DMS153 treated with DMSO at 0.1 percent for 48 hours (cell line): Measurements from ENCODE around the gene WNT6.

Experiments
- DNase-seq: peaks from one replicate; lab custom pipeline; 2025; ENCODE audit not compliant: unreplicated experiment; lab: John Stamatoyannopoulos, UW

Gene WNT6

DNA sequence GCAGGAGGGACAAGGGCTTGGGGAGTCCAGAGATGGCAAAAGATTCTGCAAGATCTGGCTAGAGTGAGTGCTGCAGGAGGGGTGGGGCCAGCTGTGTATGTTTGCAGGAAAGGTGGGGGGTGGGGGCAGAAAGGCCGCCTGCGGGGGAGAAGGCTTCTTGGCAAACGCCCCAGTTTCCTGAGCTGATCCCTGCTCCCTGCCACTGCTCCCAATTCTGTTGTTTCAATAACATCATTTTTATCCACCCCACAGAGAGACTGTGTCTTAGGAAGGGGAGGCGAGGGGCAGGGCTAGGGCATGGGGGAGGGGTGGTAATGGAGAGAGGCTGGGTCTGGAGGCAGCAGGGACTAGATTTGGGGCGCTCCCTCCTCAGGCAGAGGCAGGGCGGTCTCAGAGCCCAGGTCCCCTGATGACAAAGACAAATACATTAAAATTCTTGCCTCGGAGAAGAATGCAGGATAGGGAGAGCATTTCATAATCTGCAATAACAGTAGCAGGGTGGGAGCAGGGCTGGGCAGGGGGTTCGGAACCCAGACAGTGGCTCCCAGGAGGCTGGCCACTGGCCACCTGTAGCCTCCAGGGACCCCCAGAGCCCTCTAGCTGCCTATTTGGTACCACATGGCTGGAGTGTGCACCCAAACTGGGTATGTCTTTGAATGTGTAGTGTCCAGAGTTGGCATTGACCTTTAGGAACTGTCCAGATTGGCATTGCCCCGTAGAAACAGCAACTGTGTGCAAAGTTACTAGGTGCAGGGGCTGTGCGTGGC, 2.1 kb upstream of the WNT6 start:
- no peak for DNase-seq

- DNase-seq: no peak
Observed at GRCh38 chr2:218858138-218858445, 1.5 kb upstream of the WNT6 start.

- no peak for DNase-seq
Observed at GRCh38 chr2:218858671-218859555, 692 bp upstream of the WNT6 start.

DNA sequence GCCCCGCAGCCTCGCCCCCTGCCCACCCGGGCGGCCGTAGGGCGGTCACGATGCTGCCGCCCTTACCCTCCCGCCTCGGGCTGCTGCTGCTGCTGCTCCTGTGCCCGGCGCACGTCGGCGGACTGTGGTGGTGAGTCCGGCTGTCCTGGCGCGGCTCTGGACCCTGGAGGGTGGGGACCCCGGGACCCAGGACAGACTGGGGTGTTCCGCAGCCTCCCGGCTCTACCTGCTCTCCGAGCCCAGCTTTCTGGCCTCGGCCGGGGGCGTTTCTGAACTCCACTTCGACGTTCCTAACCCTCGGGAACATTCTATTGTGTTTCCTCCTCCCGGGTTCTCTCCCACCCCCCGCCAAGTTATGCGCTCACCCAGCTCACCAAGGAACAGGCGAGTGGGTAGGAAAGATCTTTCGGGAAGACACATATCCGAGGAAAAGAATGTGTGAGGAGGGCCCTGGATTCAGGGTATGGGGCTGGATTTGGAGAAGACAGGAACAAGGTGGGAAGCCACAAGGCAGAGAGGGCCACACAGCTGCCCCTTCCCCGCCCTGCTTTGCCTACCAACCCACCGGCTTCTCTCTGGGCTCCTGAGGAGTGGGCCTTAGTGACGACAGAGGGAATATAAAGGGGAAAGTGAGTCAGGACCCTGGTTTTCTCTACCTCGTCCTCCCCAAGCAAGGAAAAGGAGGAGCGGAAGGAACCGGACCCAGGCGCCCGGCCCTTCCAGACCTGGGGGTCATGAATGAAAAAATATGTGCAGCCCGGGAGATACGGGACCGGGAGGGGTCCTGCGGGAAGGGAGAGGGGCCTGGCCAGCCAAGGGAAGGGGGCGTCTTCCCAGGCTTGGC, 605 bp downstream of the WNT6 start:
- DNase-seq: no peak

DNA sequence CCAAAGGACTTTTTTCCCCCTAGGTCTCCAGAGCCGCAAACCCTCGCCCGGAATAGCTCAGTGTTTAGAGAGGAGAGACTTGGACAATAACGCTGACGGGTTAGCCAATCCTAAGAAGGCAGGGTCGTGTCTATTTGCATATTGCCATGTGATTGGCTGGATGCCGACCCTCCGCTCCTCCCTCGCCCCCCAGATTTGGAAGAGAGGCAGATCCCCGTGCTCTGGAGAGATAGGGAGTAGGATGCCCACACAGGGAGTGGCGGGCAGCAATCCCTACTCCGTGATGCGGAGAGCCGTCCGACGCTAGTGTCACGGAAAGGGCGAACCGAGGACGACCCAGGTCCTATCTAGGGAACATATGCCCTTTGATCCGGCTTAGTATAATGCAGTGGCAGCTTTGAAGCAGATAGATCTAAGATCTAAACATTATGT, 1.4 kb downstream of the WNT6 start:
- peak; percentile 17 for DNase-seq

- no peak for DNase-seq
Observed at GRCh38 chr2:218861645-218862318, 2.2 kb downstream of the WNT6 start.

GRCh38 chr2:218863021-218863520, 3.5 kb downstream of the WNT6 start:
- DNase-seq: no peak

- DNase-seq: no peak
Observed at GRCh38 chr2:218865396-218865795, 5.8 kb downstream of the WNT6 start.

- no peak for DNase-seq
Observed at GRCh38 chr2:218865999-218866398, 6.4 kb downstream of the WNT6 start.

GRCh38 chr2:218867900-218868299, 8.3 kb downstream of the WNT6 start:
- no peak for DNase-seq

GRCh38 chr2:218869064-218869463, 9.5 kb downstream of the WNT6 start:
- no peak for DNase-seq

DNA sequence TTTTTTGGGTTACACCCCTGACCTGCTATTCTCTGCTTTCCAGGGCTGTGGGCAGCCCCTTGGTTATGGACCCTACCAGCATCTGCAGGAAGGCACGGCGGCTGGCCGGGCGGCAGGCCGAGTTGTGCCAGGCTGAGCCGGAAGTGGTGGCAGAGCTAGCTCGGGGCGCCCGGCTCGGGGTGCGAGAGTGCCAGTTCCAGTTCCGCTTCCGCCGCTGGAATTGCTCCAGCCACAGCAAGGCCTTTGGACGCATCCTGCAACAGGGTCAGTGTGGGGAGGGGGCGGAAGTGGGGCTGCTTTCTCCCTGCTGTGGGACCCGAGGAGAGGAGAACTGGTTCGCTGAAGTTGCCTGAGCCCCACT, 11.4 kb downstream of the WNT6 start:
- no peak for DNase-seq

GRCh38 chr2:218871345-218872302, 12.0 kb downstream of the WNT6 start:
- DNase-seq: no peak

- DNase-seq: no peak
Observed at GRCh38 chr2:218872645-218873358, 13.2 kb downstream of the WNT6 start.

- DNase-seq: no peak
Observed at GRCh38 chr2:218873359-218874194, 14.0 kb downstream of the WNT6 start.

GRCh38 chr2:218875692-218876246, 16.2 kb downstream of the WNT6 start:
- DNase-seq: no peak

DNA sequence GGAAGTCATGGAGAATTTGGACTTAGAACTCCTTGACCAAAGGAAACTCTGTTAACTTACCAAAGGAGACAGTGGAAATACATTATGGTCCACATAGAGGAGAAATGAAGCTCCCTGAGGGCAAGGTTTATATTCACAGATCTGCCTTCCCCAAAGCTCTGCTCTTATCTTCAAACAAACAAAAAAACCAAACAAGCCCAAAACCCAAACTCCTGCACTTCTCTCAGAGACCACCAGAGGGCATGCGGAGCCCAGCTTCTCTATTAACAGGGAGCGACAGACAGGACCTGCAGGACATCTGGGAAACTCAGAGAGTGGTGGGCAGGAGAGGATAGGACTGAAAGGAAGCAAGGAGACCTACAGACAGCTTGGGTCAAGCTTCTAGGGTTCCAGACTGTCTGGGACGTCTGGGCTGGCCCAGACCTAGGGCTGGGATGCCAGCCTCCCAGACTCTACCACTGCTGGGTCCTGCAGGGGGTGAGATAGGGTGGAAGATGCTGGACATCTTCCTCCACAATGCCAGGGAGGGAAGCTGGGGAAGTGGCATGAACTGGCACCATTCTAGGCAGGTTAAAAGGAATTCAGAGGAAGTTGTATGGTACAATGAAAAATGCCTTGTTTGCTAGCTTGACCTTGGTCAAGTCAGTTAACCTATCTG, 17.1 kb downstream of the WNT6 start:
- peak; percentile 43 for DNase-seq
